K562 (cell line): ENCODE results near the gene SLC9A2. TPM values are rescaled to one million over a fixed set of nuclear protein-coding genes. Genes with fewer than 3 reads are reported as not detected.
A peak's percentile ranks its signal among the peaks of the same experiment; 100 is the strongest.

ENCODE experiments used
- ADNP ChIP-seq: fragments of 200-800 bp; sonication (Bioruptor generic); IDR thresholded peaks from 2 replicates; pipeline ENCODE4 v1.6.1; 2016; ENCODE audit warnings: missing genetic modification characterization, missing compliant biosample characterization
- CEBPZ ChIP-seq: fragments of 150-350 bp; IDR thresholded peaks from 2 replicates; pipeline ENCODE4 v1.6.1; 2014; ENCODE audit warnings: low read depth, mild to moderate bottlenecking, low read length, borderline replicate concordance
- CHD4 ChIP-seq: fragments of 200-600 bp; sonication (generic); IDR thresholded peaks from 3 replicates; pipeline ENCODE4 v1.6.1; 2012; ENCODE audit warnings: low read depth, mild to moderate bottlenecking, mixed read lengths, low read length, inconsistent platforms; ENCODE audit not compliant: insufficient read depth, insufficient replicate concordance, poor library complexity, severe bottlenecking
- DIDO1 ChIP-seq: fragments of 450-650 bp; IDR thresholded peaks from 2 replicates; pipeline ENCODE4 v1.6.1; 2016; ENCODE audit warnings: low read depth, missing biosample characterization, missing genetic modification characterization
- E2F5 ChIP-seq: sonication (generic); formaldehyde crosslinking; IDR thresholded peaks from 2 replicates; pipeline ENCODE4 v1.8.0; 2022; ENCODE audit warnings: mild to moderate bottlenecking, missing genetic modification reagents
- LCOR ChIP-seq: sonication (generic); formaldehyde crosslinking; IDR thresholded peaks from 2 replicates; pipeline ENCODE4 v1.8.0; 2022; ENCODE audit warnings: mild to moderate bottlenecking, missing genetic modification reagents
- MAX ChIP-seq: sonication (generic); formaldehyde crosslinking; IDR thresholded peaks from 2 replicates; pipeline ENCODE4 v1.9.0; 2022; ENCODE audit warnings: mild to moderate bottlenecking, missing genetic modification reagents
- NUFIP1 ChIP-seq: fragments of 450-650 bp; IDR thresholded peaks from 2 replicates; pipeline ENCODE4 v1.6.1; 2018; ENCODE audit not compliant: partially characterized antibody
- PHB ChIP-seq: fragments of 250-450 bp; sonication (Bioruptor Pico); IDR thresholded peaks from 2 replicates; pipeline ENCODE4 v1.5.0; 2021
- RAD21 ChIP-seq, 2 experiments: fragments of 250-450 bp in 1 of 2; fragments of 450-650 bp in 1 of 2; sonication (Bioruptor Pico) in 1 of 2; formaldehyde crosslinking in 1 of 2; IDR thresholded peaks in 1 of 2; conservative IDR thresholded peaks in 1 of 2; 2 replicates each; pipeline versions ENCODE4 v1.4.0 to v1.8.0; 2020 to 2022; ENCODE audit warnings: mild to moderate bottlenecking in 2 of 2, moderate library complexity in 1 of 2
- SMARCC2 ChIP-seq: fragments of 450-650 bp; IDR thresholded peaks from 2 replicates; pipeline ENCODE4 v1.6.1; 2017; ENCODE audit warnings: antibody characterized with exemption, moderate library complexity, mild to moderate bottlenecking, low read depth
- SP1 ChIP-seq: sonication (generic); formaldehyde crosslinking; IDR thresholded peaks from 2 replicates; pipeline ENCODE4 v1.8.1; 2022; ENCODE audit warnings: mild to moderate bottlenecking, missing genetic modification reagents
- ZFP36 ChIP-seq: fragments of 150-350 bp; IDR thresholded peaks from 2 replicates; pipeline ENCODE4 v1.6.1; 2018; ENCODE audit warnings: low read length, low read depth; ENCODE audit not compliant: partially characterized antibody
- ZFP91 ChIP-seq: sonication (generic); formaldehyde crosslinking; IDR thresholded peaks from 2 replicates; pipeline ENCODE4 v1.8.0; 2022; ENCODE audit warnings: mild to moderate bottlenecking, missing genetic modification reagents
- ZNF121 ChIP-seq: sonication (generic); formaldehyde crosslinking; conservative IDR thresholded peaks from 2 replicates; pipeline ENCODE4 v1.8.0; 2022; ENCODE audit warnings: missing genetic modification reagents
- ZNF174 ChIP-seq: fragments of 250-450 bp; sonication (Bioruptor Pico); IDR thresholded peaks from 2 replicates; pipeline ENCODE4 v1.4.0; 2020; ENCODE audit warnings: mild to moderate bottlenecking
- ZNF586 ChIP-seq: fragments of 450-650 bp; formaldehyde crosslinking; conservative IDR thresholded peaks from 2 replicates; pipeline ENCODE4 v1.4.0; 2020; ENCODE audit warnings: mild to moderate bottlenecking, moderate library complexity
- polyA plus RNA-seq, 8 experiments: library from polyadenylated mRNA; depleted of rRNA in 4 of 8; stranded (reverse) in 5 of 8; unstranded in 3 of 8; fragments of >200 nt; fragmentation: Nextera tagmentation in 2 of 8; fragmentation: Illumina TruSeq in 1 of 8; extraction: Ambion mirVana in 2 of 8; extraction: Trizol in 1 of 8; gene quantifications; 2 replicates each; pipeline versions ENCODE4 v1.2.1 to v1.2.3, GENCODE V29; 2011 to 2014; ENCODE audit warnings: inconsistent platforms in 1 of 8, missing spikeins in 1 of 8
- total RNA-seq, 7 experiments: library from RNA; depleted of rRNA in 6 of 7; stranded (reverse); fragments of >200 nt in 6 of 7; fragmentation: Illumina TruSeq in 2 of 7; extraction: Trizol in 2 of 7; gene quantifications; 2 replicates each; pipeline versions ENCODE4 v1.2.1 to v1.2.3, GENCODE V29; 2011 to 2021; ENCODE audit warnings: low replicate concordance in 1 of 7
- TF ChIP-seq, protein P1 (sequence below): fragments of 450-650 bp; formaldehyde crosslinking; IDR thresholded peaks from 2 replicates; pipeline ENCODE4 v1.4.0; 2022; ENCODE audit warnings: missing genetic modification characterization
- TF ChIP-seq, protein P2 (sequence below): sonication (generic); formaldehyde crosslinking; IDR thresholded peaks from 2 replicates; pipeline ENCODE4 v1.8.0; 2022; ENCODE audit warnings: mild to moderate bottlenecking, missing genetic modification reagents

SLC9A2 gene
- total and polyA plus RNA-seq, 9 of the 15 experiments (the other 6 are each of a cell fraction or from before 2014, with no cell fraction given) = 0.45 to 3.3 (median 1.6) TPM

GRCh38 chr2:102753563-102754159 is 134.3 kb downstream of the SLC9A2 start (continued):
- TF ChIP-seq ZNF586 (CRISPR knock-in tag) (no peak), MAX (CRISPR knock-in tag) (no peak), ZFP36 (no peak), PHB (no peak), CHD4 (no peak), DIDO1 (tag) (no peak), NUFIP1 (no peak), CEBPZ (no peak), RAD21 (CRISPR knock-in tag; conservative IDR thresholded peaks at IDR 0.05 in 1 of 2, IDR thresholded peaks at IDR 0.05 in 1 of 2) (peak in 1 of 2 experiments; percentile 55; a peak in 3 of 4 replicates), SMARCC2 (no peak), E2F5 (no peak), SP1 (CRISPR knock-in tag) (no peak), ZNF121 (0 out of 2 replicates have a peak, but pooled peaks have one; percentile 12), ADNP (tag) (no peak), ZNF174 (CRISPR knock-in tag) (no peak), ZFP91 (CRISPR knock-in tag) (no peak), LCOR (CRISPR knock-in tag) (no peak)
- TF ChIP-seq, protein P1, sequence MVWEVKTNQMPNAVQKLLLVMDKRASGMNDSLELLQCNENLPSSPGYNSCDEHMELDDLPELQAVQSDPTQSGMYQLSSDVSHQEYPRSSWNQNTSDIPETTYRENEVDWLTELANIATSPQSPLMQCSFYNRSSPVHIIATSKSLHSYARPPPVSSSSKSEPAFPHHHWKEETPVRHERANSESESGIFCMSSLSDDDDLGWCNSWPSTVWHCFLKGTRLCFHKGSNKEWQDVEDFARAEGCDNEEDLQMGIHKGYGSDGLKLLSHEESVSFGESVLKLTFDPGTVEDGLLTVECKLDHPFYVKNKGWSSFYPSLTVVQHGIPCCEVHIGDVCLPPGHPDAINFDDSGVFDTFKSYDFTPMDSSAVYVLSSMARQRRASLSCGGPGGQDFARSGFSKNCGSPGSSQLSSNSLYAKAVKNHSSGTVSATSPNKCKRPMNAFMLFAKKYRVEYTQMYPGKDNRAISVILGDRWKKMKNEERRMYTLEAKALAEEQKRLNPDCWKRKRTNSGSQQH = no peak
- TF ChIP-seq, protein P2, sequence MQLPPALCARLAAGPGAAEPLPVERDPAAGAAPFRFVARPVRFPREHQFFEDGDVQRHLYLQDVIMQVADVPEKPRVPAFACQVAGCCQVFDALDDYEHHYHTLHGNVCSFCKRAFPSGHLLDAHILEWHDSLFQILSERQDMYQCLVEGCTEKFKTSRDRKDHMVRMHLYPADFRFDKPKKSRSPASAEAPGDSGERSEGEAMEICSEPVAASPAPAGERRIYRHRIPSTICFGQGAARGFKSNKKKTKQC (CRISPR knock-in tag) = no peak
